Measurements from ENCODE around the gene HDAC4.

Gene HDAC4

GRCh38 chr2:239266434-239266766 lies 134.4 kb downstream of the HDAC4 start:
- no peak for TF ChIP-seq EZH2phosphoT487 (IDR thresholded peaks at IDR 0.05; ENCODE audit: borderline replicate concordance)
- TF ChIP-seq, protein P1, sequence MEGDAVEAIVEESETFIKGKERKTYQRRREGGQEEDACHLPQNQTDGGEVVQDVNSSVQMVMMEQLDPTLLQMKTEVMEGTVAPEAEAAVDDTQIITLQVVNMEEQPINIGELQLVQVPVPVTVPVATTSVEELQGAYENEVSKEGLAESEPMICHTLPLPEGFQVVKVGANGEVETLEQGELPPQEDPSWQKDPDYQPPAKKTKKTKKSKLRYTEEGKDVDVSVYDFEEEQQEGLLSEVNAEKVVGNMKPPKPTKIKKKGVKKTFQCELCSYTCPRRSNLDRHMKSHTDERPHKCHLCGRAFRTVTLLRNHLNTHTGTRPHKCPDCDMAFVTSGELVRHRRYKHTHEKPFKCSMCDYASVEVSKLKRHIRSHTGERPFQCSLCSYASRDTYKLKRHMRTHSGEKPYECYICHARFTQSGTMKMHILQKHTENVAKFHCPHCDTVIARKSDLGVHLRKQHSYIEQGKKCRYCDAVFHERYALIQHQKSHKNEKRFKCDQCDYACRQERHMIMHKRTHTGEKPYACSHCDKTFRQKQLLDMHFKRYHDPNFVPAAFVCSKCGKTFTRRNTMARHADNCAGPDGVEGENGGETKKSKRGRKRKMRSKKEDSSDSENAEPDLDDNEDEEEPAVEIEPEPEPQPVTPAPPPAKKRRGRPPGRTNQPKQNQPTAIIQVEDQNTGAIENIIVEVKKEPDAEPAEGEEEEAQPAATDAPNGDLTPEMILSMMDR (conservative IDR thresholded peaks at IDR 0.05; ENCODE audit: low read length), result no peak
- peak overlapping the region; percentile 80 for H3K4me3 ChIP-seq (ENCODE audit: low read length, poor library complexity, severe bottlenecking)
- H3K27me3 ChIP-seq (ENCODE audit: insufficient read depth, low read length, poor library complexity, severe bottlenecking), result peaks cover 28% of the 10 kb centered on the region
- no peaks in the 10 kb centered on the region for H3F3A ChIP-seq (ENCODE audit: low read depth)
- H3K4me2 ChIP-seq (ENCODE audit: low read depth, low read length, poor library complexity, severe bottlenecking), result peak overlapping the region; percentile 99
- no peak overlapping the region for H2AFZ ChIP-seq (ENCODE audit: low read length)
- H3K4me1 ChIP-seq (ENCODE audit: insufficient read depth, low read length, poor library complexity, severe bottlenecking), result peaks cover 66% of the 10 kb centered on the region
- peaks cover 68% of the 10 kb centered on the region; the same call in 1 of the 2 replicates for H3K79me2 ChIP-seq (ENCODE audit: insufficient read depth, low read length)
- H4K20me1 ChIP-seq (ENCODE audit: insufficient read depth, low read length, poor library complexity, severe bottlenecking), result peaks cover 62% of the 10 kb centered on the region
- no peaks in the 10 kb centered on the region for H3K9me3 ChIP-seq (ENCODE audit: insufficient read depth, low read depth, low read length)
- no peaks in the 10 kb centered on the region for H3K9me2 ChIP-seq (replicated peaks; ENCODE audit: low read depth, low read length)
- no peaks in the 10 kb centered on the region for H3K36me3 ChIP-seq (ENCODE audit: insufficient read depth, low read length)
- peak overlapping the region; percentile 64 for H3K9ac ChIP-seq (ENCODE audit: low read depth, low read length, poor library complexity, severe bottlenecking)

DNA sequence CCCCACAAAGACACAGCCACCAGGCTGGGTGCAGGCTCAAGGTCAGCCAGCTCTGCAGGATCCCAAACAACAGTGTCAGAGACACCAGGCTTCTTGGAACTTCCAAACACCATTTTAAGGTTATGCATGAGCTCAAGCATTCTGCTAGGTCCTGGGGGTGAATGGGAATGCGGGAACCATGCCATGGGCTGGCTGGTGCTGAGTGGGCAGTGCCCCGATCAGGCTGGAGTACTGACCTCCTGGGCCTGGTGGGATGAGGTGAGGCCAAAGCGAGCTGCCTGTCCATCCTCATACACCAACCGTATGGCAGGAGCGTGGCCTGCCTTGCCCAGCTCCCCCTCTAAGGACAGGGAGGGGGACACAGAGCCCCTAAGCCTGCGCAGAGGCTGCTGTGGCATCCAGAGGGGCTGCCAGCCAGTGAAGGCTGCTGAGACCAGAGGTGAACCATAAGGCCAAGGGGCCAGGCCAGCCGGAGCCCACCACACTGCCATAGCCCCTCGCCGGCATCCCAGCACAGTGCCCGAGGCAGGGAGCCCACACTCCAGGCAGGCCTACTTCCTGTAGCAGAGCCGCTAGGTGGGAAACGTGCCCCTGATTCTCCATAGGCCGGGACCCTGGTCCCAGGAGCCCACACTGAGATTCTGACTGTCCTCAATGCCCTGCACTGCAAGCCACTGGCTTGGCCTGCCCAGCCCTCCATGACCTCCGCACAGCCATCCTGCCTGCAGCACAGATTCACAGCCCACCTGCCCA lies 135.0 kb downstream of the HDAC4 start:
- Histone ChIP-seq H3K4me2 (ENCODE audit: low read depth, low read length, poor library complexity, severe bottlenecking) (peak overlapping the region; percentile 99), H3K36me3 (ENCODE audit: insufficient read depth, low read length) (no peaks in the 10 kb centered on the region), H3K9ac (ENCODE audit: low read depth, low read length, poor library complexity, severe bottlenecking) (no peak overlapping the region), H4K20me1 (ENCODE audit: insufficient read depth, low read length, poor library complexity, severe bottlenecking) (peaks cover 67% of the 10 kb centered on the region), H3F3A (ENCODE audit: low read depth) (no peaks in the 10 kb centered on the region), H2AFZ (ENCODE audit: low read length) (no peak overlapping the region), H3K9me2 (replicated peaks; ENCODE audit: low read depth, low read length) (no peaks in the 10 kb centered on the region), H3K79me2 (ENCODE audit: insufficient read depth, low read length) (peaks cover 71% of the 10 kb centered on the region; the same call in 1 of the 2 replicates), H3K9me3 (ENCODE audit: insufficient read depth, low read depth, low read length) (no peaks in the 10 kb centered on the region), H3K4me3 (ENCODE audit: low read length, poor library complexity, severe bottlenecking) (peak overlapping the region; percentile 80), H3K4me1 (ENCODE audit: insufficient read depth, low read length, poor library complexity, severe bottlenecking) (peaks cover 70% of the 10 kb centered on the region), H3K27me3 (ENCODE audit: insufficient read depth, low read length, poor library complexity, severe bottlenecking) (peaks cover 28% of the 10 kb centered on the region)
- TF ChIP-seq, protein P1 (conservative IDR thresholded peaks at IDR 0.05; ENCODE audit: low read length), result no peak
- TF ChIP-seq EZH2phosphoT487 (IDR thresholded peaks at IDR 0.05; ENCODE audit: borderline replicate concordance), result no peak

DNA sequence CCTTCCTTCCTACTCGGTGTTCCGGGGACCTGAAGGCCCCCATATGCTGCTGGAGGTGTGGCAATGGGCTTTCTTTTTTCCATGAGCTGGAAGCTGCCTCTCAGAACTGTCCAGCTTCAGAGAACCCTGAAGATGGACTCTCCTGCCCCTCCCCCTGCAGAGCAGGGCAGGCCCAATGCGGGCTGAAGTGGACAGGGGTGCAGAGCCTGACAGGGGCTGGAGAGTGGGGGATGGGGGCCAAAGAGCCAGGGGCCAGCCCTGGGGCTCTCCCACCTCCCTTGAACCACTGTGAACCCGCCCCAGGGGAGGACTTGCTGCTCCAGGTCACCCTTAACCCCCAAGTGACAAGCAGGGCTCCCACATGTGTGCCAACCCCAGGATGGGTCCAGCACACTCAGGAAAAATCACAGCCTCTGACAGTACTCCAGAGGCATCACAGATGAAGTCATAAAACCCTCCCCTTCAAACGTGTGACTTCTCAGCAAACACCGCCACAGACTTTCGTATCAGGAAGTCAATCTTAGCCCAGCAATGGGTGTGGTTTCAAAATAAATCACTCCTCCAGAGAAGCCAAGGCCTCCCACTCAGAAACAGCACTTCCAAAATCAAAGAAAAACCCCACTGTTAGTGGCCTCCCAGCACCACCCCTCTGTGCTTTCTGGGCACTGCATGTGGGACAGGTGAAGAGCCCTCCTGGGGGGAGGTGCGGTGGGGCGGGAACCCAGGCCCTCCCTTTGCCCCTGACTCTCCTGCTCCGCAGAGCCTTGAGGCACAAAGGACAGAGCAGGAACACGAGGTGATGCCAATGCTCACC lies 135.8 kb downstream of the HDAC4 start:
- peaks cover 72% of the 10 kb centered on the region; the same call in 1 of the 2 replicates for H3K79me2 ChIP-seq (ENCODE audit: insufficient read depth, low read length)
- no peaks in the 10 kb centered on the region for H3K36me3 ChIP-seq (ENCODE audit: insufficient read depth, low read length)
- no peaks in the 10 kb centered on the region for H3K9me2 ChIP-seq (replicated peaks; ENCODE audit: low read depth, low read length)
- peaks cover 2% of the 10 kb centered on the region for H3F3A ChIP-seq (ENCODE audit: low read depth)
- peaks cover 72% of the 10 kb centered on the region for H3K4me1 ChIP-seq (ENCODE audit: insufficient read depth, low read length, poor library complexity, severe bottlenecking)
- H3K9ac ChIP-seq (ENCODE audit: low read depth, low read length, poor library complexity, severe bottlenecking), result no peak overlapping the region
- peaks cover 28% of the 10 kb centered on the region for H3K27me3 ChIP-seq (ENCODE audit: insufficient read depth, low read length, poor library complexity, severe bottlenecking)
- peaks cover 75% of the 10 kb centered on the region for H4K20me1 ChIP-seq (ENCODE audit: insufficient read depth, low read length, poor library complexity, severe bottlenecking)
- no peaks in the 10 kb centered on the region for H3K9me3 ChIP-seq (ENCODE audit: insufficient read depth, low read depth, low read length)
- H3K4me3 ChIP-seq (ENCODE audit: low read length, poor library complexity, severe bottlenecking), result peak overlapping the region; percentile 80
- TF ChIP-seq, protein P1 (conservative IDR thresholded peaks at IDR 0.05; ENCODE audit: low read length), result no peak
- TF ChIP-seq EZH2phosphoT487 (IDR thresholded peaks at IDR 0.05; ENCODE audit: borderline replicate concordance), result no peak
- H2AFZ ChIP-seq (ENCODE audit: low read length), result no peak overlapping the region
- peak overlapping the region; percentile 99 for H3K4me2 ChIP-seq (ENCODE audit: low read depth, low read length, poor library complexity, severe bottlenecking)

Measured in Loucy (cell line).